ENCODE data around the gene LRRC10B.

The LRRC10B gene

DNA sequence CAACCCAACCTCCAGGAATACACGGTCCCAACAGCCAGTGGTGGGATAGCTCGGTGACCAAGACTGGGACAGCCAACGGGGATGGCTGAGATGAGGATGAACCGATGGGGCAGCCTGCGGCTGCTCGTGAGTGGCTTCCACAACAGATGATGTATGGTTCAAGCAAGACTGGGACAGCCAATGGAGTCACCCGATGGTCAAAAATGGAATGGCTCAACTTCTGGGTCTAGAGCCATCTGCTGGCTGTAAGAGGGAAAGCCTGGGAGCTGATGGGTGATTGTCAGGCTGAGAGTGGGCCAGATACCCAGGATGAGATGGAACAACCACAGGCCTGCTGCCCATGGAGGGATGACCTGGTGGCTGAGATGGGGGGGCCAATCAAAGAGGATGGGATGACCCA, 36.8 kb downstream of the LRRC10B start:
- ChIA-PET CTCF (interaction anchor here (0.9 to 2.9 kb wide), 9 partner anchors 8 to 188 kb away, joined by 3 to 12 read pairs (median 4); no protein-coding TSS in a partner anchor), POLR2A (no interaction called here)
- TF ChIP-seq, protein P1, sequence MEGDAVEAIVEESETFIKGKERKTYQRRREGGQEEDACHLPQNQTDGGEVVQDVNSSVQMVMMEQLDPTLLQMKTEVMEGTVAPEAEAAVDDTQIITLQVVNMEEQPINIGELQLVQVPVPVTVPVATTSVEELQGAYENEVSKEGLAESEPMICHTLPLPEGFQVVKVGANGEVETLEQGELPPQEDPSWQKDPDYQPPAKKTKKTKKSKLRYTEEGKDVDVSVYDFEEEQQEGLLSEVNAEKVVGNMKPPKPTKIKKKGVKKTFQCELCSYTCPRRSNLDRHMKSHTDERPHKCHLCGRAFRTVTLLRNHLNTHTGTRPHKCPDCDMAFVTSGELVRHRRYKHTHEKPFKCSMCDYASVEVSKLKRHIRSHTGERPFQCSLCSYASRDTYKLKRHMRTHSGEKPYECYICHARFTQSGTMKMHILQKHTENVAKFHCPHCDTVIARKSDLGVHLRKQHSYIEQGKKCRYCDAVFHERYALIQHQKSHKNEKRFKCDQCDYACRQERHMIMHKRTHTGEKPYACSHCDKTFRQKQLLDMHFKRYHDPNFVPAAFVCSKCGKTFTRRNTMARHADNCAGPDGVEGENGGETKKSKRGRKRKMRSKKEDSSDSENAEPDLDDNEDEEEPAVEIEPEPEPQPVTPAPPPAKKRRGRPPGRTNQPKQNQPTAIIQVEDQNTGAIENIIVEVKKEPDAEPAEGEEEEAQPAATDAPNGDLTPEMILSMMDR (IDR thresholded peaks at IDR 0.05; ENCODE audit: control extremely low read depth, extremely low read depth, low read depth, missing control alignments), result peak; percentile 15
- peak; percentile 54 for DNase-seq (ENCODE audit: extremely low spot score)

DNA sequence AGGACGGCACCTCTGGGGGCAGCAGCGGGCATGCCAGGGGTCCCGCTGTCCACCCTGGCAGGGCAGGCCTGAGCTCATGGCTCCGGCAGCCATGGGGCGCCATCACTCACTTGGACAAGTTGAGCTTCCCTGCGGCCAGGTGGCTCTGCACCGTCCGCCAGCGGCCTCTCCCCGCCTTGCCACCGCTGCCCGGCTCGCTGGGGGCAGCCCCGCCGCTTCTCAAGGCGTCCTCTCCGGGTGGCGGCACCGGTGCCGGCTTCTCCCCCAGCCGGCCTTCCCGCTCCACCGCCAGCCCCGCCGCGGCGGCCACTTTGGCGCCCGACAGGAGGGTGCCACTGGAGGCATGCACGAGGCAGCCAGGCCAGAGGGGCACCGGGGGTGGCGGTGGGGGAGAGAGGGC, 37.4 kb downstream of the LRRC10B start:
- POLR2A ChIA-PET, result no interaction called here
- TF ChIP-seq, protein P1 (IDR thresholded peaks at IDR 0.05; ENCODE audit: control extremely low read depth, extremely low read depth, low read depth, missing control alignments), result no peak
- DNase-seq (ENCODE audit: extremely low spot score), result no peak
- CTCF ChIA-PET, result interaction anchor here (0.9 to 1.6 kb wide), 4 partner anchors 14 to 187 kb away, joined by 3 to 5 read pairs (median 4); no protein-coding TSS in a partner anchor

DNA sequence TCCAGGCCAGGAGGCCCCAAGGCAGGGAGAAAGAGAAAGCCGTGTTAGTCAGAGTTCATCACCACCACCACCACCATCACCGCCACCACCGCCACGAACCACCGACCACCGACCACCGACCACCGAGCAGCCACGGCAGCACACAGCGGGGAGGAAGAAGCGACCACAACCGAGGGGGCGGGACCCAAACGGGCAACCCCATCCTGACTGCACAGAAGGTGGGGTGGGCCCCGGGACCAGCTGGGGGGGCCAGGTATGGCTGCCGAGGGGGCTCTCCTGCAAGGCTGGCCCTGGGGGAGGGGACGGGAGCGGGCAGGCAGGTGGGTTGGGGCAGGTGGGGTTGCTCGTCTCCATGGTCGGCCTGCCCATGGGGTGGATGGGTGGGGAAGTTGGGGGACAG, 38.1 kb downstream of the LRRC10B start:
- TF ChIP-seq, protein P1 (IDR thresholded peaks at IDR 0.05; ENCODE audit: control extremely low read depth, extremely low read depth, low read depth, missing control alignments), result no peak
- no peak for DNase-seq (ENCODE audit: extremely low spot score)
- CTCF ChIA-PET, result interaction anchor here (1.0 to 1.6 kb wide), 2 partner anchors 28 to 30 kb away, joined by 4 to 5 read pairs; no protein-coding TSS in a partner anchor
- POLR2A ChIA-PET, result no interaction called here

DNA sequence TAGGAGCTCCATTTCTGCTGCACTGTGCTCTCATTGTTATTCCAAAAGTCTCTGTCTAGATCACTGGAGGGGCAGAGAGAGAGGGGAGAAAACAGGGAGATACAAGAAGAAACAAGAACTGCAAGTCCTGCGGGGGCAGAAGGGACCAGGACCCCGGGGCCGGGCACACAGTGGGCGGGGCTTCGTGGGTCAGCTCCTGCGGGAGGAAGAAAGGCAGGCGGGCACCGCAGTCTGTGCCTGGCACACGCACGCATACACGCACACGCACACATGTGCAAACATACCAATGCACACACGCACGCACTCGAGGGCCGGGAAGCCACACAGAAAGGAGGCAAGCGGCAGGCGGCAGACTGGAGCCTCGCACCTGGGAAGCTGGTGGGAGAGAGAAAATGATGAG, 38.7 kb downstream of the LRRC10B start:
- TF ChIP-seq, protein P1 (IDR thresholded peaks at IDR 0.05; ENCODE audit: control extremely low read depth, extremely low read depth, low read depth, missing control alignments), result no peak
- POLR2A ChIA-PET, result no interaction called here
- CTCF ChIA-PET, result interaction anchor here (1.0 to 1.6 kb wide), 2 partner anchors 28 to 31 kb away, joined by 4 to 5 read pairs; no protein-coding TSS in a partner anchor
- DNase-seq (ENCODE audit: extremely low spot score), result no peak

DNA sequence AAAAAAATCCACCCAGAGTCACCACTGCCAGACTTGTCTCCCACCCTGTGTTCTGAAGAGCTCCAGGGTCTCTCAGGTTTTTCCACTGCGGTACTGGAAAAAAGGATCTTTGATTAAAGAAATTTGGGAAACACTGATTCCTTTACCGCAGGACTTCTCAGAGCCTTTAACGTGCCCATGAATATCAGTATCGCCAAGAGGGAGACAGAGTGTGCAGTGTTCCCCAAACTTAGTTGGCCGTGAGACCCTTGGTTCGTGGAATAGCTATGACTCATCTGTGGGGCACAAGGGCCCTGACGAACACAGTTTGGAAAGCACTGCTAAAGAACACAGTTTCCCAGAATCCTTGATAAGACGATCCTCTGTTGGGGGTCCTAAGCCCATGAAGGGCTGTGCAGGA, 40.6 kb downstream of the LRRC10B start:
- TF ChIP-seq, protein P1 (IDR thresholded peaks at IDR 0.05; ENCODE audit: control extremely low read depth, extremely low read depth, low read depth, missing control alignments), result no peak
- POLR2A ChIA-PET, result no interaction called here
- CTCF ChIA-PET, result no interaction called here
- no peak for DNase-seq (ENCODE audit: extremely low spot score)

DNA sequence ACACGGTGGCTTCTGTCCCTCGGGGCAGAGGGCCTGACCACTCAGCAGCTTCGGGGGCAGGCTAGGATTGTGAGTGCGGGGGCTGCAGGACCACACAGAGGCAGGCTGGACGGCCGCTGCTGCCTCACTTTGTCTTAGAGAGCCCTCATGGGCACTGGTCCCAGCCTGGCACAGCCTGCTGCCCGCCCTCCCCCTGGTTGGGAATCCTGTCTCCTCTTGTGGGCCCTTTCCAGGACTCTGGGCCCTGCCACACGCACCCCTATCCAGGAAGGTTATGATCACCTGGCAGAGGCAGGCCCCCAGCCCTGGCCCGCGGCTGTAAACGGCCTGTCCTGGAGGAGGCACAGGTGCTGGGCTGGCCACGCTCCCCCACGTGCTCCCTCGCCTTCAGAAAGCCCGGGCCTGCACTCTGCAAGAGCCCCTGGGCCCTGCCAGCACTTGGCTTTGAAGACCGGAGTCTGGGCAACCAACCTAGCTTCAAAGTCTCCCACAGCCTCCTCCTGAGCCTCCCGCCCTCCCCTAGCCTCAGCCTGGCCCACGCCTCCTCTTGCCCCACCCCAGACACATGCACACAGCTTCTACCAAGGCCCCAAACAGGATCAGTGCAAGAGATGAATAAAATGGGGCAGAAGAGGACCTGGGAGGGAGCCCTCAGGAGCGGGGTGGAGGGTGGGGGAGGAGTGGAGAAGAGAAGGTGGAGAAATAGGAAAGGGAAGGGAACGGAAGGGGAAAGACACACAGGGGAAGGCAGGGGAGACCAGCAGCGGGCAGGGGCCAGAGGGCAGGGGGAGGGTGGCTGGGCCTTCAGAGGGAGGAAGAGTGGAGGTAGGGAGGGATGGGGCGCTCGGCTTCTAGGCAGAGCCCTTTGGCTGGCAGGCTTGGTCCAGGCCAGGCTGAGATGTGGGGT, 41.4 kb downstream of the LRRC10B start:
- ChIA-PET CTCF (no interaction called here), POLR2A (no interaction called here)
- TF ChIP-seq, protein P1 (IDR thresholded peaks at IDR 0.05; ENCODE audit: control extremely low read depth, extremely low read depth, low read depth, missing control alignments), result no peak
- no peak for DNase-seq (ENCODE audit: extremely low spot score)
